ENCODE measurements around the gene MAD1L1. TPM values are rescaled to one million over a fixed set of nuclear protein-coding genes. Genes with fewer than 3 reads are reported as not detected.

Gene MAD1L1
- total RNA-seq, 1 donor from 2014 or later: 57.6 TPM

DNA sequence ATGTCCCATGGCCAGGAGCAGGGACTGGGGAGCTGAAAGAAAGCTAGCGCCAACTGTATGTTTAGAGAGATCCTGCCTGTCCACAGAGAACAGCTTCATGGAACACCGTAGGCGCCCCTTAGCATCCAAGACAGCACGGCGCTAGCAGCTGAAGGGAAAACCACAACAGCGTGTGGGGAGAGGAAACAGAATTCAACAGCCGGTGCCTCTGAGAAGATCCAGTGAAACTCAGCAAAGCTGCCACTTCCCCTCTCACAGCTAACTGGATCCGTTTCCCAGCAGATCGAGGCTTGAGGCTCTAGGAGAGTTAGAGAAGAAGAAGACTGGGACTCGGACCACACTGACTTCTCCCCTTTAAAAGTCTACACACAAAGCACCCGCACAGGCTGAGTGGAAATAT, 145.0 kb downstream of the MAD1L1 start:
- peaks cover 22% of the 10 kb centered on the region for H3K4me1 Mint-ChIP-seq (ENCODE audit: low read depth, unreplicated experiment)

DNA sequence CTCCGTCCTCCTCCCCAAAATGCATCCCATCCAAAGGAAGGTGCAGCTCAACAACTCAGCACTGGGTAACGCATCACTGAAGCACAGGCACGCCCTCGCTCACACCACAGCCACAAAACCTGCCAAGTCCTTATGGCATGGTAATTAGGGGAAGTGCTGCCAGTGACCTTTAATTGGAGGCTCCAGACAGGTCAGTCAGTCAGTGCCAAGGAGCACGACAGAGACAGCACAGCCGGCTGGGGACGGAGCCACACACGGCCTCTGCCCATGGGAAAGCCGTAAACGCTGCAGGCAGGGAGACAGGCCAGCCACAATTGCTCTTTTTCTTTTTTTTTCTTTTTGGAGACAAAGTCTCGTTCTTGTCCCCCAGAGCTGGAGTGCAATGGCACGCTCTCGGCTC, 146.5 kb downstream of the MAD1L1 start:
- Mint-ChIP-seq H3K27ac (ENCODE audit: unreplicated experiment) (no peak overlapping the region), H3K4me1 (ENCODE audit: low read depth, unreplicated experiment) (peaks cover 33% of the 10 kb centered on the region), H3K4me3 (ENCODE audit: unreplicated experiment) (no peak overlapping the region), H3K9me3 (ENCODE audit: unreplicated experiment) (peaks cover 18% of the 10 kb centered on the region), H3K27me3 (ENCODE audit: unreplicated experiment) (peaks cover 10% of the 10 kb centered on the region), H3K36me3 (ENCODE audit: unreplicated experiment) (peaks cover 12% of the 10 kb centered on the region)
- TF ChIP-seq, protein P1, sequence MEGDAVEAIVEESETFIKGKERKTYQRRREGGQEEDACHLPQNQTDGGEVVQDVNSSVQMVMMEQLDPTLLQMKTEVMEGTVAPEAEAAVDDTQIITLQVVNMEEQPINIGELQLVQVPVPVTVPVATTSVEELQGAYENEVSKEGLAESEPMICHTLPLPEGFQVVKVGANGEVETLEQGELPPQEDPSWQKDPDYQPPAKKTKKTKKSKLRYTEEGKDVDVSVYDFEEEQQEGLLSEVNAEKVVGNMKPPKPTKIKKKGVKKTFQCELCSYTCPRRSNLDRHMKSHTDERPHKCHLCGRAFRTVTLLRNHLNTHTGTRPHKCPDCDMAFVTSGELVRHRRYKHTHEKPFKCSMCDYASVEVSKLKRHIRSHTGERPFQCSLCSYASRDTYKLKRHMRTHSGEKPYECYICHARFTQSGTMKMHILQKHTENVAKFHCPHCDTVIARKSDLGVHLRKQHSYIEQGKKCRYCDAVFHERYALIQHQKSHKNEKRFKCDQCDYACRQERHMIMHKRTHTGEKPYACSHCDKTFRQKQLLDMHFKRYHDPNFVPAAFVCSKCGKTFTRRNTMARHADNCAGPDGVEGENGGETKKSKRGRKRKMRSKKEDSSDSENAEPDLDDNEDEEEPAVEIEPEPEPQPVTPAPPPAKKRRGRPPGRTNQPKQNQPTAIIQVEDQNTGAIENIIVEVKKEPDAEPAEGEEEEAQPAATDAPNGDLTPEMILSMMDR (IDR thresholded peaks at IDR 0.05; ENCODE audit: partially characterized antibody, unreplicated experiment): no peak
- DNase-seq: no peak

More for the DNA sequence above, 145.0 kb downstream of the MAD1L1 start:
- H3K36me3 Mint-ChIP-seq (ENCODE audit: unreplicated experiment): peaks cover 16% of the 10 kb centered on the region
- TF ChIP-seq, protein P1 (IDR thresholded peaks at IDR 0.05; ENCODE audit: partially characterized antibody, unreplicated experiment): no peak
- no peak overlapping the region for H3K4me3 Mint-ChIP-seq (ENCODE audit: unreplicated experiment)
- H3K27ac Mint-ChIP-seq (ENCODE audit: unreplicated experiment): no peak overlapping the region
- DNase-seq: no peak
- H3K9me3 Mint-ChIP-seq (ENCODE audit: unreplicated experiment): peaks cover 16% of the 10 kb centered on the region
- peaks cover 4% of the 10 kb centered on the region for H3K27me3 Mint-ChIP-seq (ENCODE audit: unreplicated experiment)

DNA sequence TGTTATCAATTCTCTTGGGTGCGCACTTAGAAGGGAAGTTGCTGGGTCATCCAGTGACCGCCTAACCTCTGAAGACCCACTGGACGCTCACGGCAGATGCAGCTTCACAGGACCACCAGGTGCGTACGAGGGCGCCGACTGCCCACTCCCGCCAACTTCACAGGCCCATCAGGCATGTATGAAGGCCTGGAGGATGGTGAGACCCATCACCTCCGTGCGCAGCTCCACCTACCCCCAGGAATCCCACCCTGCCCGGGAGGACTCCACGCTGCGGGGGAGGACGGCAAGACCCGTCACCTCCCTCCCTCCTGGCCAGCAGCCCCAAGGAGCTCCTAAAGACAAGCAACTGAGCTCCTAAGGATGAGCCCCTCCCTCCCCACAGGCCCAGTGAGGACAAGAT, 146.9 kb downstream of the MAD1L1 start:
- DNase-seq: no peak
- H3K4me1 Mint-ChIP-seq (ENCODE audit: low read depth, unreplicated experiment): peaks cover 35% of the 10 kb centered on the region
- H3K27ac Mint-ChIP-seq (ENCODE audit: unreplicated experiment): no peak overlapping the region
- no peak overlapping the region for H3K4me3 Mint-ChIP-seq (ENCODE audit: unreplicated experiment)
- peaks cover 12% of the 10 kb centered on the region for H3K36me3 Mint-ChIP-seq (ENCODE audit: unreplicated experiment)
- TF ChIP-seq, protein P1 (IDR thresholded peaks at IDR 0.05; ENCODE audit: partially characterized antibody, unreplicated experiment): no peak
- peaks cover 10% of the 10 kb centered on the region for H3K27me3 Mint-ChIP-seq (ENCODE audit: unreplicated experiment)
- H3K9me3 Mint-ChIP-seq (ENCODE audit: unreplicated experiment): peaks cover 20% of the 10 kb centered on the region

DNA sequence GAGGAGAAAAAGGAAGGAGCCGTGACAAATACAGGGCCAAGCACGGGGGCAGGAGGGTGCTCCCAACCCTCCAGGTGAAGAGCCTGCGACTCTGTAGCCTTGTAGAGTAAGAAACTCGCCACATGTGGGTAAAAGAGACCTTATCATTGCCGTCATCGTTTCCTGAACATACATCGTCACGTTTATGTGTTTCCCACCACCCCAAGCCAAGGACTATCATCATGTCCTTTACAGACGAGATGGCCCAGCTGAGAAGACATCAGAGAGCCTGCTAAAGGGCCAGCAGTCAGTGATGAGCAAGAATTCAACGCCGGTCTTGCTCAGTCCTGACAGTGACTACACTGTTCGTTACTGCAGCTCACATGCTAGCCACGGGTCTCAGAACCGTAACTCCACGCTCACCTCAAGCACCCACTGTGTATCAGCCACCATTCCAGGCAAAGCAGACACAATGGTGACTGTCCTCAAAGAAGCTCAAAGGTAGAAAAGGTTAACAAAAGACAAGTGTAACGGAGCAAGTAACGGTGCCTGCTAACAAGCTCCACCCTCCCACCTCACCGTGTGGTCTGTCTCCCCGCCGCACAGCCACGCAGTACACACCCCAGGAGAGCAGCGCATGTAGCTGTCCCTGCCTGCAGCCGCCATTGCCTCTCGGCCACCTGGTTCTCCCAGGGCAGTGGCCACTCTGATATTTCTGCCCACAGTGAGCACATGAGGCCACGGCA, 147.8 kb downstream of the MAD1L1 start:
- TF ChIP-seq, protein P1 (IDR thresholded peaks at IDR 0.05; ENCODE audit: partially characterized antibody, unreplicated experiment): no peak
- DNase-seq: no peak
- Mint-ChIP-seq H3K36me3 (ENCODE audit: unreplicated experiment) (peaks cover 12% of the 10 kb centered on the region), H3K4me3 (ENCODE audit: unreplicated experiment) (no peak overlapping the region), H3K27ac (ENCODE audit: unreplicated experiment) (no peak overlapping the region), H3K27me3 (ENCODE audit: unreplicated experiment) (peaks cover 10% of the 10 kb centered on the region), H3K4me1 (ENCODE audit: low read depth, unreplicated experiment) (peaks cover 39% of the 10 kb centered on the region), H3K9me3 (ENCODE audit: unreplicated experiment) (peaks cover 21% of the 10 kb centered on the region)

DNA sequence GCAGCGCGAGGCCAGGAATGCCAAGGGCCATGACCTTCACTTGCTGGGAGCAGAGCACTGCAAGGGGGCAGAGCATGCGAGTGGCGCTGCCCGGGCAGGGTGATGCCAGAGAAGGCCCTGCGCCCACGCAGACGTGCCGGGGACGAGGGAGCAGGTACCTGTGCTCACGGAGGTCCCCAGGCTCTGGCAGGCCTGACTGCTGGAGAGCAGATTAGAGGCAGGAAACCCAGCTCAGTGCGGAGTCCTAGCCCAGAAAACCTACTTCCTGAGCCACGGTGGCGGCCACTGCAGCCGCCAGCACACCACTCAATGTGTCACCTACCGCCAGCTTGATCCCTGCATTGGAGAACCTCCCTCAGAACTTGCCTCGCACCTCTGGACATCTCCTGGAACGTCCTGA, 148.4 kb downstream of the MAD1L1 start:
- peaks cover 45% of the 10 kb centered on the region for H3K4me1 Mint-ChIP-seq (ENCODE audit: low read depth, unreplicated experiment)
- H3K4me3 Mint-ChIP-seq (ENCODE audit: unreplicated experiment): no peak overlapping the region
- peaks cover 16% of the 10 kb centered on the region for H3K9me3 Mint-ChIP-seq (ENCODE audit: unreplicated experiment)
- H3K27me3 Mint-ChIP-seq (ENCODE audit: unreplicated experiment): peaks cover 12% of the 10 kb centered on the region
- peak overlapping the region; percentile 33 for H3K27ac Mint-ChIP-seq (ENCODE audit: unreplicated experiment)
- DNase-seq: no peak
- TF ChIP-seq, protein P1 (IDR thresholded peaks at IDR 0.05; ENCODE audit: partially characterized antibody, unreplicated experiment): no peak
- H3K36me3 Mint-ChIP-seq (ENCODE audit: unreplicated experiment): peaks cover 8% of the 10 kb centered on the region
